Effector memory CD8-positive, alpha-beta T cell (primary cell): Measurements from ENCODE around the gene RPS6KC1.
"Not testable (repeated sequence)": the region's sequence is repeated elsewhere in the genome, so short reads cannot be mapped to it uniquely, and the experiment has no call there.

ENCODE experiments used
- ATAC-seq: fragments of 150-1000 bp; cut with Tn5 transposase; replicated peaks from 2 replicates; pipeline ENCODE4 v1.10.0; 2021; ENCODE audit warnings: mild to moderate bottlenecking, moderate library complexity
- DNase-seq, 3 experiments: peaks; one replicate each; pipeline ENCODE4 v3.0.0; 2021
- H3K27ac Mint-ChIP-seq, 2 donors: one replicate each; pipeline ENCODE4 v1.8.0; 2022; ENCODE audit warnings: mild to moderate bottlenecking in 2 of 2, mixed read lengths in 2 of 2, moderate library complexity in 2 of 2
- H3K27me3 Mint-ChIP-seq, 2 donors: one replicate each; pipeline ENCODE4 v1.8.0; 2022; ENCODE audit warnings: mixed read lengths in 2 of 2
- H3K36me3 Mint-ChIP-seq: one replicate; pipeline ENCODE4 v1.8.0; 2022; ENCODE audit warnings: mild to moderate bottlenecking, moderate library complexity, mixed read lengths; ENCODE audit not compliant: insufficient read depth
- H3K4me1 Mint-ChIP-seq, 2 donors: one replicate each; pipeline ENCODE4 v1.8.0; 2022; ENCODE audit warnings: low read depth in 2 of 2, mixed read lengths in 2 of 2
- H3K4me3 Mint-ChIP-seq, 2 donors: one replicate each; pipeline ENCODE4 v1.8.0; 2022; ENCODE audit warnings: mild to moderate bottlenecking in 2 of 2, mixed read lengths in 2 of 2, moderate library complexity in 2 of 2
- H3K9me3 Mint-ChIP-seq, 2 donors: one replicate each; pipeline ENCODE4 v1.8.0; 2022; ENCODE audit warnings: mixed read lengths in 2 of 2

Gene RPS6KC1

GRCh38 chr1:213162862-213163261, 111.8 kb downstream of the RPS6KC1 start:
- ATAC-seq (no peak), DNase-seq (no peak)
- peaks cover 0 to 3% of the 10 kb centered on the region in 2 donors for H3K9me3 Mint-ChIP-seq
- H3K4me3 Mint-ChIP-seq = no peak overlapping the region
- no peaks in the 10 kb centered on the region for H3K4me1 Mint-ChIP-seq
- no peaks in the 10 kb centered on the region for H3K27me3 Mint-ChIP-seq
- H3K36me3 Mint-ChIP-seq = no peaks in the 10 kb centered on the region
- H3K27ac Mint-ChIP-seq = no peak overlapping the region

- no peak for DNase-seq
- H3K27ac Mint-ChIP-seq = no peak overlapping the region
Measured at GRCh38 chr1:213163278-213163711, 112.3 kb downstream of the RPS6KC1 start.

GRCh38 chr1:213164561-213164960, 113.5 kb downstream of the RPS6KC1 start:
- peak overlapping the region in 1 of 2 donors; percentile 32 for H3K27ac Mint-ChIP-seq
- H3K9me3 Mint-ChIP-seq = peaks cover 0 to 3% of the 10 kb centered on the region in 2 donors
- ATAC-seq = no peak
- H3K4me3 Mint-ChIP-seq = no peak overlapping the region
- H3K36me3 Mint-ChIP-seq = no peaks in the 10 kb centered on the region
- H3K4me1 Mint-ChIP-seq = no peaks in the 10 kb centered on the region
- no peak for DNase-seq
- H3K27me3 Mint-ChIP-seq = no peaks in the 10 kb centered on the region

More at GRCh38 chr1:213163278-213163711, 112.3 kb downstream of the RPS6KC1 start:
- Mint-ChIP-seq H3K9me3 (peaks cover 0 to 3% of the 10 kb centered on the region in 2 donors), H3K27me3 (no peaks in the 10 kb centered on the region), H3K36me3 (no peaks in the 10 kb centered on the region), H3K4me1 (no peaks in the 10 kb centered on the region), H3K4me3 (no peak overlapping the region)
- ATAC-seq = no peak

DNA sequence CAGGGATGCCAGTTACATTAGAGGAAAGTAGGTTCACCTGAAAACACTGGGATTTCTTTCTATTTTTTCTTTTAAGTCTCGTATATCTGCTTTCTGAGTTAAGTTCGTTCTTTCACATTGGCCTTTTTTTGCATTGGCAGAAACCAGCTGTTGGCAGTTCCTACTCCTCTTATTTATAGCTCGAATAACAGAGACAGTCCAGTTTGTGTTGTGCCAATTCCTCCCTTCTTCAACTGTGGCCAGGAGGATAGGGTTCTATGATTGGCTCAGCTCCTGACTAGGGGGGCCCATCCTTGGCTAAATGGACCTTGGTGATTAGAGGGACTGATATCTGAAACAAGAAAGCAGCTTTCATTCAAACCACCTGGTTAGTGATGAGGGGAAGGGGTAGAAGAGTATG, 115.8 kb downstream of the RPS6KC1 start:
- H3K4me3 Mint-ChIP-seq = no peak overlapping the region
- H3K9me3 Mint-ChIP-seq = no peaks in the 10 kb centered on the region
- no peak for DNase-seq
- H3K27ac Mint-ChIP-seq = peak overlapping the region in 1 of 2 donors; percentile 61
- no peaks in the 10 kb centered on the region for H3K4me1 Mint-ChIP-seq
- no peak for ATAC-seq
- no peaks in the 10 kb centered on the region for H3K27me3 Mint-ChIP-seq
- no peaks in the 10 kb centered on the region for H3K36me3 Mint-ChIP-seq

DNA sequence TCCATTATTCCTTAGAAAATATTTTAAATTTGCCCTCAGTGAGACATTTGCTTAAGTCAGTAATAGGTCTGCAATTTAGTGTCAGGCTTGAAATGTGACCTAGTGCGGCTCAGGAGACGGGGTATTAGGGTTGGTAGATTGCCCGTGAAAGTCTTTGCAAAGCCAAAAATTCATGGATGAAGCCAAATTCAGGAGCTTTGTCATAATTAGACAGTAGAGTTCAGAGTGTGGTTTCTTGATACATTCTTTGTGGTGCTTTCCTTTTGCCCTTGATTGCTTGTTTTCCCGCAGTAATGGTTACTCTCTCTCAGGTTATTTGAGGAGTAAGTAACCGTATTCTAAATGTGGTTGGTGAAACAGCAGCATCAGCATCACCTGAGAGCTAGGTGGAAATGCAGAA, 120.7 kb downstream of the RPS6KC1 start:
- Mint-ChIP-seq H3K27me3 (no peaks in the 10 kb centered on the region), H3K4me3 (no peak overlapping the region), H3K4me1 (no peaks in the 10 kb centered on the region), H3K36me3 (peaks cover 6% of the 10 kb centered on the region), H3K27ac (no peak overlapping the region), H3K9me3 (no peaks in the 10 kb centered on the region)
- DNase-seq (no peak), ATAC-seq (no peak)

GRCh38 chr1:213176341-213176740, 125.3 kb downstream of the RPS6KC1 start:
- peak overlapping the region in 1 of 2 donors; percentile 7 for H3K27ac Mint-ChIP-seq
- ATAC-seq (no peak), DNase-seq (no peak)
- H3K36me3 Mint-ChIP-seq = peaks cover 10% of the 10 kb centered on the region
- H3K4me3 Mint-ChIP-seq = no peak overlapping the region
- no peaks in the 10 kb centered on the region for H3K27me3 Mint-ChIP-seq
- no peaks in the 10 kb centered on the region for H3K4me1 Mint-ChIP-seq
- H3K9me3 Mint-ChIP-seq = peaks cover 0 to 7% of the 10 kb centered on the region in 2 donors

- Mint-ChIP-seq H3K27me3 (no peaks in the 10 kb centered on the region), H3K27ac (no peak overlapping the region), H3K4me1 (no peaks in the 10 kb centered on the region), H3K9me3 (peaks cover 0 to 7% of the 10 kb centered on the region in 2 donors), H3K36me3 (peaks cover 10% of the 10 kb centered on the region), H3K4me3 (no peak overlapping the region)
- DNase-seq (no peak), ATAC-seq (no peak)
Measured at GRCh38 chr1:213179784-213180183, 128.7 kb downstream of the RPS6KC1 start.

DNA sequence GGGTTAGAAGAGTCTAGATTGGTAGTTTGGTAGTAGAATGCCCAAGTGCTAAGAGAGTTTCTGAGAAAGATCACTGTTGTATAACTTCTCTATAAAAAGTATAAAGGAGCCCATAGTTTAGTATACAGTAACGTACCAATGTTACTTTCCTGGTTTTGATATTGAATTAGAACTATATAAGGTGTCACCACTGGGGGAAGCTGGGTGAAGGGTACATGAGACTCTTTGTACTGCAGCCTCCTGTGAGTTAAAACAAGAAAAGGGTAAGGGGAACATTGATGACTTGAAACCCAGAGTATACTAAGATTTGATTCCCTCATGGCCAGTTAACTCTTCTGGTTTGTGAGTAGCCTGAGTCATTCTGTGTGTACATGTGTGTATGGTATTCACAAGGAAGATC, 129.8 kb downstream of the RPS6KC1 start:
- ATAC-seq (no peak), DNase-seq (no peak)
- H3K9me3 Mint-ChIP-seq = peaks cover 2 to 7% of the 10 kb centered on the region in 2 donors
- H3K27ac Mint-ChIP-seq = no peak overlapping the region
- peaks cover 6% of the 10 kb centered on the region for H3K36me3 Mint-ChIP-seq
- H3K4me1 Mint-ChIP-seq = no peaks in the 10 kb centered on the region
- no peaks in the 10 kb centered on the region for H3K27me3 Mint-ChIP-seq
- no peak overlapping the region for H3K4me3 Mint-ChIP-seq

- Mint-ChIP-seq H3K9me3 (peaks cover 4 to 15% of the 10 kb centered on the region in 2 donors), H3K36me3 (peaks cover 5% of the 10 kb centered on the region), H3K27me3 (no peaks in the 10 kb centered on the region), H3K27ac (no peak overlapping the region), H3K4me3 (no peak overlapping the region), H3K4me1 (no peaks in the 10 kb centered on the region)
- DNase-seq (no peak), ATAC-seq (no peak)
Measured at GRCh38 chr1:213183036-213183672, 132.1 kb downstream of the RPS6KC1 start.

- H3K9me3 Mint-ChIP-seq = peaks cover 4 to 8% of the 10 kb centered on the region in 2 donors
- no peaks in the 10 kb centered on the region for H3K27me3 Mint-ChIP-seq
- no peak for ATAC-seq
Measured at GRCh38 chr1:213186168-213186567, 135.1 kb downstream of the RPS6KC1 start.

GRCh38 chr1:213192026-213192425, 141.0 kb downstream of the RPS6KC1 start:
- H3K9me3 Mint-ChIP-seq = peaks cover 1 to 2% of the 10 kb centered on the region in 2 donors
- DNase-seq = no peak
- no peak for ATAC-seq
- no peaks in the 10 kb centered on the region for H3K27me3 Mint-ChIP-seq
- H3K27ac Mint-ChIP-seq = no peak overlapping the region
- H3K36me3 Mint-ChIP-seq = peaks cover 3% of the 10 kb centered on the region
- H3K4me3 Mint-ChIP-seq = no peak overlapping the region
- H3K4me1 Mint-ChIP-seq = peaks cover 4 to 5% of the 10 kb centered on the region in 2 donors

More at GRCh38 chr1:213186168-213186567, 135.1 kb downstream of the RPS6KC1 start:
- no peak overlapping the region for H3K27ac Mint-ChIP-seq
- DNase-seq = no peak
- H3K4me1 Mint-ChIP-seq = no peaks in the 10 kb centered on the region
- peaks cover 3% of the 10 kb centered on the region for H3K36me3 Mint-ChIP-seq
- no peak overlapping the region for H3K4me3 Mint-ChIP-seq

DNA sequence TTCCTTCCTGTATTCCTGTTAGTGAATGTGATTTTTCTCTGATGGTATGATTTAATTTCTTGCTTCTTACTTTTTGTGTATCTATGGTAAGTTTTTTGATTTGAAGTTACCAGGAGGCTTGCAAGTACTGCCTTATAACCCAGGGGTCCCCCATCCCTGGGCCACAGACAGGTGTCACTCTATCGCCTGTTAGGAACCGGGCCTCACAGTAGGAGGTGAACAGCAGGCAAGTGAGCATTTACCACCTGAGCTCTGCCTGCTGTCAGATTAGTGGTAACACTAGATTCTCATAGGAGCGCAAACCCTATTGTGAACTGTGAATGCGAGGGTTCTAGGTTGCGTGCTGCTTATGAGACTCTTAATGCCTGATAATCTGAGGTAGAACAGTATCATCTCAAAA, 143.3 kb downstream of the RPS6KC1 start:
- peaks cover 4 to 5% of the 10 kb centered on the region in 2 donors for H3K4me1 Mint-ChIP-seq
- DNase-seq = no peak
- H3K9me3 Mint-ChIP-seq = peaks cover 1 to 6% of the 10 kb centered on the region in 2 donors
- H3K4me3 Mint-ChIP-seq = no peak overlapping the region
- no peak overlapping the region for H3K27ac Mint-ChIP-seq
- peaks cover 9% of the 10 kb centered on the region for H3K36me3 Mint-ChIP-seq
- no peak for ATAC-seq
- no peaks in the 10 kb centered on the region for H3K27me3 Mint-ChIP-seq

DNA sequence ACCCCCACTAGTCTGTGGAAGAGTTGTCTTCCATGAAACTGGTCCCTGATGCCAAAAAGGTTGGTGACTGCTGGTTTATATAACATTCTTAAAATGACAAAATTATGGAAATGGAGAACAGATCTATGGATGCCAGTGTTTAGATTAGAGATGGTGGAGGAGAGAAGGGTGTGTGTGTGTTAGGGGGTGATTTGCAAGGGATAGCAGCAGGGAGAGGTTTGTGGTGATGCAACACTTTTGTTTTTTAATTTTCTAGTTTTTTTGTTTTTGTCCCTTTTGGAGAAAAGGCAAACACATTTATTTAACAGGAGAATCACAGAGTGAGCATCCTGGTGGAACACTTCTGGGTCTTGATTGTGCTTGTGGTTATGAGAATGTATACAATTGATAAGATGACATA, 143.8 kb downstream of the RPS6KC1 start:
- DNase-seq = no peak
- Mint-ChIP-seq H3K4me1 (peaks cover 4 to 5% of the 10 kb centered on the region in 2 donors), H3K9me3 (peaks cover 1 to 6% of the 10 kb centered on the region in 2 donors), H3K27me3 (no peaks in the 10 kb centered on the region), H3K4me3 (no peak overlapping the region), H3K27ac (no peak overlapping the region), H3K36me3 (peaks cover 9% of the 10 kb centered on the region)
- ATAC-seq = no peak

DNA sequence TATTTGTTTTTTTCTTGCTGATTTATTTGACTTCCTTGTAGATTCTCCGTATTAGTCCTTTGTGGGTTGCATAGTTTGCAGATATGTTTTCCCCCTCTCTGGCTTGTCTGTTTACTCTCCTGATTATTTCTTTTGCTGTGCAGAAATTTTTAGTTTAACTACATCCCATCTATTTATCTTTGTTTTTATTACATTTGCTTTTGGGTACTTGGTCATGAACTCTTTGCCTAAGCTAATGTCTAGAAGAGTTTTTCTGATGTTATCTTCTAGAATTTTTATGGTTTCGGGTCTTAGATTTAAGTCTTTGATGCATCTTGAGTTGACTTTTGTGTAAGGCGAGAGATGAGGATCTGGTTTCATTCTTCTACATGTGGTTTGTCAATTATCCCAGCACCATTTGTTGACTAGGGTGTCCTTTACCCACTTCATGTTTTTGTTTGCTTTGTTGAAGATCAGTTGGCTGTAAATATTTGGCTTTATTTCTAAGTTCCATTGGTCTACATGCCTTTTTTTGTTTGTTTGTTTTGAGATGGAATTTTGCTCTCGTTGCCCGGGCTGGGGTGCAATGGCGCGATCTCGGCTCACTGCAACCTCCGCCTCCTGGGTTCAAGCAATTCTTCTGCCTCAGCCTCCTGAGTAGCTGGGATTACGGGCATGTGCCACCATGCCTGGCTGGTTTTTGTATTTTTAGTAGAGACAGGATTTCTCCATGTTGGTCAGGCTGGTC, 145.4 kb downstream of the RPS6KC1 start:
- not testable (repeated sequence) for H3K36me3 Mint-ChIP-seq, H3K4me3 Mint-ChIP-seq, H3K9me3 Mint-ChIP-seq

More for the DNA sequence above, 145.4 kb downstream of the RPS6KC1 start:
- H3K27ac Mint-ChIP-seq, H3K27me3 Mint-ChIP-seq, H3K4me1 Mint-ChIP-seq, ATAC-seq, DNase-seq: not testable (repeated sequence)
